Smooth muscle cell of the brain vasculature (primary cell): ENCODE results near the gene JPT2.
"Not testable (repeated sequence)": the region's sequence is repeated elsewhere in the genome, so short reads cannot be mapped to it uniquely, and the experiment has no call there.

ENCODE experiments used
- DNase-seq: peaks from one replicate; pipeline ENCODE4 v3.0.0-alpha.2; 2012; ENCODE audit warnings: low read depth, low spot score

JPT2 gene

GRCh38 chr16:1707193-1707790, 29.2 kb downstream of the JPT2 start:
- DNase-seq, result no peak

GRCh38 chr16:1708083-1708767, 30.1 kb downstream of the JPT2 start:
- no peak for DNase-seq

- DNase-seq, result no peak
Observed at GRCh38 chr16:1708768-1709180, 30.7 kb downstream of the JPT2 start.

GRCh38 chr16:1709356-1709755, 31.3 kb downstream of the JPT2 start:
- DNase-seq, result no peak

GRCh38 chr16:1710811-1711507, 32.9 kb downstream of the JPT2 start:
- DNase-seq, result no peak

- no peak for DNase-seq
Observed at GRCh38 chr16:1712791-1713261, 34.7 kb downstream of the JPT2 start.

GRCh38 chr16:1713331-1713730, 35.3 kb downstream of the JPT2 start:
- DNase-seq, result no peak

GRCh38 chr16:1713933-1714332, 35.9 kb downstream of the JPT2 start:
- no peak for DNase-seq

- no peak for DNase-seq
Observed at GRCh38 chr16:1715220-1715619, 37.1 kb downstream of the JPT2 start.

GRCh38 chr16:1718236-1718635, 40.2 kb downstream of the JPT2 start:
- DNase-seq, result not testable (repeated sequence)

GRCh38 chr16:1719559-1720229, 41.6 kb downstream of the JPT2 start:
- DNase-seq, result not testable (repeated sequence)

- no peak for DNase-seq
Observed at GRCh38 chr16:1721372-1721771, 43.3 kb downstream of the JPT2 start.

GRCh38 chr16:1723450-1724147, 45.5 kb downstream of the JPT2 start:
- no peak for DNase-seq

- DNase-seq, result no peak
Observed at GRCh38 chr16:1724491-1724890, 46.4 kb downstream of the JPT2 start.

- DNase-seq, result no peak
Observed at GRCh38 chr16:1726661-1727502, 48.8 kb downstream of the JPT2 start.

- DNase-seq, result no peak
Observed at GRCh38 chr16:1727651-1728624, 49.9 kb downstream of the JPT2 start.

GRCh38 chr16:1729026-1729425, 50.9 kb downstream of the JPT2 start:
- no peak for DNase-seq

GRCh38 chr16:1729445-1729844, 51.4 kb downstream of the JPT2 start:
- no peak for DNase-seq

- DNase-seq, result no peak
Observed at GRCh38 chr16:1731073-1731472, 53.0 kb downstream of the JPT2 start.

GRCh38 chr16:1731603-1732002, 53.5 kb downstream of the JPT2 start:
- DNase-seq, result no peak
